Limb (tissue), 2 donors: Measurements from ENCODE around the gene INSIG1.

Experiments
- DNase-seq, 2 donors: peaks; one replicate each; pipeline ENCODE4 v3.0.0-alpha.2; 2016; ENCODE audit errors: extremely low spot score in 2 of 2

INSIG1 gene

GRCh38 chr7:155284496-155285274 is 13.0 kb upstream of the INSIG1 start:
- no peak for DNase-seq

- no peak for DNase-seq
Observed at GRCh38 chr7:155285423-155285822, 12.3 kb upstream of the INSIG1 start.

- no peak for DNase-seq
Observed at GRCh38 chr7:155285833-155286232, 11.8 kb upstream of the INSIG1 start.

GRCh38 chr7:155286686-155287085 is 11.0 kb upstream of the INSIG1 start:
- DNase-seq: no peak

- no peak for DNase-seq
Observed at GRCh38 chr7:155287284-155287935, 10.3 kb upstream of the INSIG1 start.

GRCh38 chr7:155288055-155288454 is 9.6 kb upstream of the INSIG1 start:
- no peak for DNase-seq

- DNase-seq: no peak
Observed at GRCh38 chr7:155289107-155289506, 8.6 kb upstream of the INSIG1 start.

GRCh38 chr7:155289949-155290501 is 7.7 kb upstream of the INSIG1 start:
- no peak for DNase-seq

- no peak for DNase-seq
Observed at GRCh38 chr7:155291045-155291530, 6.6 kb upstream of the INSIG1 start.

GRCh38 chr7:155291729-155292128 is 5.9 kb upstream of the INSIG1 start:
- no peak for DNase-seq

- DNase-seq: no peak
Observed at GRCh38 chr7:155292680-155293226, 4.9 kb upstream of the INSIG1 start.

- DNase-seq: no peak
Observed at GRCh38 chr7:155293721-155294510, 3.8 kb upstream of the INSIG1 start.

GRCh38 chr7:155294511-155294778 is 3.2 kb upstream of the INSIG1 start:
- no peak for DNase-seq

GRCh38 chr7:155295511-155295910 is 2.2 kb upstream of the INSIG1 start:
- no peak for DNase-seq

- DNase-seq: no peak
Observed at GRCh38 chr7:155296006-155296787, 1.5 kb upstream of the INSIG1 start.

- DNase-seq: peak in 1 of 2 donors; percentile 38
Observed at GRCh38 chr7:155296788-155297516, 726 bp upstream of the INSIG1 start.

GRCh38 chr7:155298288-155298833 is 683 bp downstream of the INSIG1 start:
- peak in 1 of 2 donors; percentile 49 for DNase-seq

- peak; percentile 89 to 90 for DNase-seq
Observed at GRCh38 chr7:155298834-155299534, 1.3 kb downstream of the INSIG1 start.

- DNase-seq: no peak
Observed at GRCh38 chr7:155299535-155300202, 2.0 kb downstream of the INSIG1 start.
